AG04450 (cell line): Measurements from ENCODE around the gene SH3PXD2A. TPM values are rescaled to one million over a fixed set of nuclear protein-coding genes. Genes with fewer than 3 reads are reported as not detected.

Experiments
- CTCF ChIA-PET: fragments of 300-600, 350-600 bp; formaldehyde crosslinking; extraction: SDS; loops from one replicate; lab custom pipeline; 2022; ENCODE audit warnings: antibody characterized with exemption, inconsistent platforms; lab: Charles Lee
- POLR2A ChIA-PET: fragments of 350-600 bp; formaldehyde crosslinking; extraction: SDS; loops from one replicate; lab custom pipeline; 2021; ENCODE audit warnings: antibody characterized with exemption, inconsistent platforms; lab: Yijun Ruan, JAX
- DNase-seq: peaks from one replicate; pipeline ENCODE4 v3.0.0-alpha.2; 2011; ENCODE audit warnings: low read depth, low spot score
- H3K27ac ChIP-seq: one replicate; pipeline ENCODE4 v1.5.1; 2012; ENCODE audit warnings: low read depth, low read length, control low read depth
- H3K27me3 ChIP-seq: one replicate; pipeline ENCODE4 v1.6.0; 2012; ENCODE audit warnings: low read length; ENCODE audit not compliant: control insufficient read depth, insufficient read depth
- H3K4me3 ChIP-seq: 2 replicates; pipeline ENCODE4 v1.5.1; 2011; ENCODE audit warnings: mild to moderate bottlenecking, low read depth, low read length, control low read depth
- H3K9me3 ChIP-seq: 2 replicates; pipeline ENCODE4 v1.5.1; 2012; ENCODE audit warnings: low read length; ENCODE audit not compliant: control insufficient read depth, insufficient read depth
- CTCF ChIP-seq: IDR thresholded peaks from 2 replicates; pipeline ENCODE4 v1.5.1; 2011; ENCODE audit warnings: low read depth, low read length, control low read depth, inconsistent platforms
- polyA plus RNA-seq: library from polyadenylated mRNA; depleted of rRNA; stranded (reverse); fragments of >200 nt; gene quantifications from 2 replicates; pipeline ENCODE4 v1.2.3, GENCODE V29; 2011

The SH3PXD2A gene
- polyA plus RNA-seq, 1 experiment = 22.9 TPM

- Histone ChIP-seq H3K27me3 (no peaks in the 10 kb centered on the region), H3K27ac (no peak overlapping the region), H3K4me3 (peak overlapping the region; percentile 52), H3K9me3 (no peaks in the 10 kb centered on the region; the same call in 1 of the 2 replicates)
- ChIA-PET CTCF (no interaction called here), POLR2A (no interaction called here)
- DNase-seq = no peak
- no peak for TF ChIP-seq CTCF
Observed at GRCh38 chr10:103692952-103693811, 162.2 kb downstream of the SH3PXD2A start.

GRCh38 chr10:103692436-103692951 is 162.9 kb downstream of the SH3PXD2A start:
- POLR2A ChIA-PET = no interaction called here
- no peak for TF ChIP-seq CTCF
- no peak for DNase-seq
- Histone ChIP-seq H3K4me3 (peak overlapping the region; percentile 52), H3K9me3 (no peaks in the 10 kb centered on the region), H3K27me3 (no peaks in the 10 kb centered on the region), H3K27ac (no peak overlapping the region)
- CTCF ChIA-PET = interaction anchor here (0.6 kb wide), 1 partner anchor 50 kb away, joined by 6 read pairs; no protein-coding TSS in a partner anchor

GRCh38 chr10:103691723-103692435 is 163.5 kb downstream of the SH3PXD2A start:
- no peak overlapping the region for H3K4me3 ChIP-seq
- H3K9me3 ChIP-seq = no peaks in the 10 kb centered on the region
- no peak for DNase-seq
- POLR2A ChIA-PET = no interaction called here
- TF ChIP-seq CTCF = no peak
- H3K27ac ChIP-seq = no peak overlapping the region
- CTCF ChIA-PET = interaction anchor here (0.6 kb wide), 2 partner anchors 49 to 93 kb away, joined by 3 to 6 read pairs; no protein-coding TSS in a partner anchor
- H3K27me3 ChIP-seq = no peaks in the 10 kb centered on the region

- Histone ChIP-seq H3K9me3 (no peaks in the 10 kb centered on the region), H3K4me3 (no peak overlapping the region), H3K27ac (no peak overlapping the region), H3K27me3 (no peaks in the 10 kb centered on the region)
- DNase-seq = no peak
- TF ChIP-seq CTCF = no peak
- CTCF ChIA-PET = interaction anchor here (0.6 kb wide), 1 partner anchor 92 kb away, joined by 3 read pairs; no protein-coding TSS in a partner anchor
- POLR2A ChIA-PET = no interaction called here
Observed at GRCh38 chr10:103691267-103691666, 164.1 kb downstream of the SH3PXD2A start.
